ENCODE data around the gene INPP5A.

Gene INPP5A

GRCh38 chr10:132714096-132714985 is 176.8 kb downstream of the INPP5A start:
- DNase-seq (ENCODE audit: low spot score) = no peak
- FAIRE-seq = no peak

DNA sequence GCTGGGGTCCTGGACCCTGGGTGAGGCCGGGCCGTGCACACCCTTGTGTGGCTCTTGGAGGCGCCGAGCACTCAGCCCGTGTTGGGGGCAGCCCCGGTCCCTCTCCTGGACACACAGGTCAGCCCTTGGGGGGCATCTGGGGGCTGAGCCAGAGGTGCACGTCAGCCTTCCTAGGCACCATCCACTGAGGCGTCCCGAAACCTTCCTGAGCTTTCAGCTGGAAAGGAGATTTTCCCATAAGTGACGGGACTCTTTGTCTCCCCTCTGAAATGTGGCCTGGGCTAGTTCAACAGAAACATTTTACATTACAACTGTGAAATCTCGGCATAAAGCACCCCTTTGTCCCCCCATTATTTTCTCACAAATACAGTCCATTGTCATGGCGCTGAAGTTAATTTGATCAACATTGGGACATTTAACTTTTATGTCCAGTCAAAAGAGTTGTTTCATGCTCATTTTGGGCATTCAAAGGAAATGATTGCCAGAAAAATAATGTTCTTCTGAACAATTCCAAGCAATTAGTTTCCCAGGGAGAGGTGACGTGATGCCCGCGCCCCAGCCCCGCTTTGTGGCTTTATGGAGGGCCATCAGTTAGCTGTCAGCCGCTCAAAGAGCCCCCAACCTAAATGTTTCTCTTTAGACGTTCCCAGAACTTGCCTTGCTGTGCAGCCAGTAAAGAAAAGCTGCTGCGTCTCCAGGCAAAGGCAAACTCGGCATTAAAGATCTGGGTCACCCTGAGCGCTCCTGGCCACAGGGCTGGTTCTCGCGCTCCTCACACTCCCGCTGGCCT is 177.6 kb downstream of the INPP5A start:
- DNase-seq (ENCODE audit: low spot score) (no peak), FAIRE-seq (no peak)

GRCh38 chr10:132715776-132716680 is 178.4 kb downstream of the INPP5A start:
- FAIRE-seq (no peak), DNase-seq (ENCODE audit: low spot score) (no peak)

- FAIRE-seq (no peak), DNase-seq (ENCODE audit: low spot score) (no peak)
These were observed 179.3 kb downstream of the INPP5A start for GRCh38 chr10:132716691-132717490.

DNA sequence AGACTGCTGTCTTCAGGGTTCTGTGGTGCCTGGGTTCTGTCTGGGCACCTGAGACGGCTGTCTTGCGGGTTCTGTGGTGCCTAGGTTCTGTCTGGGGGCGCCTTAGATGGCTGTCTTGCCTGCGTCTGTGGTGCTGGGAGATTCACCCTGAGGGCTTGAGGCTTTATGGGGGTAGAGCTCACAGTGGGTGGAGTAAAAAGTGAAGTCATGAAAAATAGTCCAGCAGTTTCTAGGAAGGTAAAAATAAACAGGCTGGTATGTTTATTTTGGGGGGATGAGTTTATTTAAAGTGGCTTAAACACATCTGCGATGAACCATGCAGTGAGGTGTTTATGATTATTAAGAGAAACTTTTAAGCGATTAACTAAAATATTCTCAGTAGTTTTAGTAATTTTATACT is 184.1 kb downstream of the INPP5A start:
- no peak for FAIRE-seq
- DNase-seq (ENCODE audit: low spot score) = no peak

- no peak for FAIRE-seq
- DNase-seq (ENCODE audit: low spot score) = no peak
These were observed 185.1 kb downstream of the INPP5A start for GRCh38 chr10:132722394-132723329.

DNA sequence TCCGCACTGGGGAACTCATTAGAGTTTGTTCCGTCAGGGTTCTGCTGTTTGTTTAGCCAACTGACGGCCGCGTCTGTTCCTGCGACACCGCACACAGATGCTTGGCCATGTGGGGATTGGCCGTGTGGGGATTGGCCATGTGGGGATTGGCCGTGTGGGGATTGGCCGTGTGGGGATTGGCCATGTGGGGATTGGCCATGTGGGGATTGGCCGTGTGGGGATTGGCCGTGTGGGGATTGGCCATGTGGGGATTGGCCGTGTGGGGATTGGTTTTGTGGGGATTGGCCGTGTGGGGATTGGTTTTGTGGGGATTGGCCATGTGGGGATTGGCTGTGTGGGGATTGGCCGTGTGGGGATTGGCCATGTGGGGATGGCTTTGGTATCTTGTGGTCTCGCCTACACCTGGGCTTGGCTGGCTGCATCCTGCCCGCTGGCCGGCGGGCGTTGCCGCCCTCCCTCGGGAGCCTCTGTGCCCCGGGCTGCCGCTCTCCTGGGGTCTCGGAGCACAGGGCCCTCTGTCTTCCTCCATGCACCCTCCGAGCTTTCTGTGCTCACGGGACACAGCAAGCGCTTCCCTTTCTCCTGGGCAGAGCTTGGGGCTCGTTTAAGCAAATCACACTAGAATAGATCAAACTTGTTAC is 185.9 kb downstream of the INPP5A start:
- FAIRE-seq (no peak), DNase-seq (ENCODE audit: low spot score) (no peak)

GRCh38 chr10:132724446-132724845 is 186.9 kb downstream of the INPP5A start:
- FAIRE-seq = no peak
- DNase-seq (ENCODE audit: low spot score) = no peak

DNA sequence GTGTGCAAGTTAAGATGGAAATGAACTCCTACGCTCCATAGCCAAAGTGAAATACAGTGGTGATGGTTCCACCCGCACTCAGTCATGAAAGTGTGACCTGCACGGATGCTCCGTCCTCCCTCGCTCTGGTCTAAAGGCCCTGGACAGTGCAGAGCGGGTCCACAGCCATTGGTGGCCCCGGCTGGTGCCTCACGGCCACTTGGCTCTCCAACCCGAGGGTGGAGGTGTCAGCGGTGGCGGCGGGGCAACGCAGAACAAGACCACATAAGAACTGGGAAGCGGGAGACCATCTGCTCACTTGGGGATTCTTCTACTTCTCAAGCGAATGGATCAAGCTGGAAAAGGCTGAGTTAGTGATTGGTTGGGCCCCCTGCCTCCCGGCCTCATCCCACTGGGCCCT is 187.6 kb downstream of the INPP5A start:
- DNase-seq (ENCODE audit: low spot score) (no peak), FAIRE-seq (no peak)

DNA sequence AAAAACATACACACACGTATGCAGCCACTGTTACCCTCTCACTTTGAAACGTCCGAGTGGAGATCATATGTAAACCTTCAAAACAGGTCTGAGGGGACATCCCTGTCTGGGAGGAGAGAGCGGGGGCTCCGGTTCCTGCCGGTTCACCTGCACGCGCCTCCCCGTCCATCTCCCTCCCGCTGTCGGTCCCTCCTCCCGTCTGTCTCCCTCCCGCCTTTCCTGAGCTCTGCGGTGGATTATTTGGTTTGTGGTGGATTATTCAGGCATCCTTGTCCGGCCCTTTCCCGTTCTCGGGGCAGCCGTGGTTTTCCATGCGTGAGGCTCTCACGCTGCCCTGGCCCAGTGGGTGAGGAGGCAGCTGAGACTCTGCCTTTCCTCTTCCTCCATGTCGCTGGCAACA is 188.6 kb downstream of the INPP5A start:
- DNase-seq (ENCODE audit: low spot score) (no peak), FAIRE-seq (no peak)

GRCh38 chr10:132726951-132727350 is 189.4 kb downstream of the INPP5A start:
- no peak for DNase-seq (ENCODE audit: low spot score)
- FAIRE-seq = no peak

DNA sequence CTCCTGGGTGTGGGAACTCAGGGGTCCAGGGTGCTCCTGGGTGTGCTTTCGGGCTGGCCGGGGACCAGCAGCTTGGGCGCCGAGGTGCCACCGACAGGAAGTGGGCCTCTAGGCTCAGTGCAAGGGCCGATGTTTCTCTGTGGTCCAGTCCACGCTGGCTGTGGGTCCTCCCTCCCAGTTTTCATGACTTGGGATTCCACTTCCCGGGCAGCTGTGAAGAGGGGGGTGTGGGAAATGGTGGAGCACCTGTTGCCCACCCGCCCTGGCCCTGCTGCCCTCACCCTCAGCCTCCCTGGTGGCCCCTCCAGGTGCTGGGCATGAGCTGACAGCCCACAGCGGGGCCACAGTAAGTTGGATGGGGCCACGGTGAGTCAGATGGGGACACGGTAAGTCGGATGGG is 189.8 kb downstream of the INPP5A start:
- DNase-seq (ENCODE audit: low spot score) = no peak
- FAIRE-seq = no peak

GRCh38 chr10:132728321-132728720 is 190.7 kb downstream of the INPP5A start:
- DNase-seq (ENCODE audit: low spot score) (no peak), FAIRE-seq (no peak)

DNA sequence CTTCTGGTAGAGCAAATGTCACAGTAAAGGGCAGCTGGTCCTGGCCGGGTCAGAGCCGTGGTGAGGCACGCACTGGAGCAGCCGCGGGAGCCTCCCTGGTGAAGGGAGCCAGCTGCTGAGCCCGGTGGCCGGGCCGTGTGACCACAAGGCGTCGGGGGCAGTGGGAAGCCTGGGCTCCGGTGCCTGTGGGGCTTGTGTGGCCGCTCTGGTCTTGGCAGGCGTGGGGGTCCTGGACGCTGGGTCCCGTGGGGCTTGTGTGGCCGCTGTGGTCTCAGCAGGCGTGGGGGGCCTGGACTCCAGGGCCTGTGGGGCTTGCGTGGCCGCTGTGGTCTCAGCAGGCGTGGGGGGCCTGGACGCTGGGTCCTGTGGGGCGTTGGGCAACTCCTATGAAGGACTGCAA is 191.2 kb downstream of the INPP5A start:
- DNase-seq (ENCODE audit: low spot score) = no peak
- no peak for FAIRE-seq

DNA sequence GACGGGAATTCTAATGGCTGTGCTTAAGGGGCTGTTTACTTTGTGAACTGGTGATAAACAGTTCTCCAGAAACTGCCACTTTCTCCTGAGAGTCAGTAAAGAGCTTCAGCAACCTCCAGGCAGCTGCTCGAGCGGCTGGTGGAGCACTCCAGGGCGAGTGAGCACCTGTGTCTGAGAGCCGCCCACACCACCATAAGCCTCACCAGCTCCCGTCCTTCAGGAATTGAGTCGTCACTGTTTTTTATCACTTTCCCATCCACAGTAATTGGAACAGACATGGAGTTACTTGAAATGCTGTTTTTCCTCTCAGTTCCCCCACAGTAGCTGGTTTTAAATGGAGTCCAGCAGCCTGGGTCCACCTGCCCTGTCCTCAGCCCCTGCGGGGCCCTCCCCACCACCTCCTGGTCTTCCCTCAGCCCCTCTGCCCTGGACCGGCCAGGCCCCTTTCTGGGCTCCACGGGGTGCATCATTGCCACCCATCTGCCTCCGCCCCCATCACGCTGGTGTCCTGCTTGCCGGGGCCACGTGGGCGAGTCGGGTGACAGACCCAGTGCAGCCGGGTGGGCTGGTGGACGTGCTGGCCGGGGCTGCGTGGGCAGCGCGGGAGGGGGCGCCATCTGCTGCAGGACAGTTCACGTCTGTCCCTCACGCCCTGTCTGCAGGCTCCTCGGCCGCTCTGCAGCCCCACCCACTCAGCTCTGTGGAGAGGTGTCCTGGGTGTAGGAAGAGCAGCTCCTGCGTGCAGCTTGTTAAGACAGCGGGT is 192.4 kb downstream of the INPP5A start:
- FAIRE-seq (no peak), DNase-seq (ENCODE audit: low spot score) (no peak)

- FAIRE-seq (no peak), DNase-seq (ENCODE audit: low spot score) (no peak)
These were observed 193.0 kb downstream of the INPP5A start for GRCh38 chr10:132730573-132730953.

GRCh38 chr10:132732518-132732917 is 194.9 kb downstream of the INPP5A start:
- DNase-seq (ENCODE audit: low spot score) (no peak), FAIRE-seq (no peak)

- DNase-seq (ENCODE audit: low spot score) = no peak
- no peak for FAIRE-seq
These were observed 196.3 kb downstream of the INPP5A start for GRCh38 chr10:132733926-132734325.
